ENCODE results near the gene TMEM72.

- no peak for TF ChIP-seq CTCF (IDR thresholded peaks at IDR 0.05)
- no peak for TF ChIP-seq POLR2AphosphoS5 (IDR thresholded peaks at IDR 0.05; ENCODE audit: low read depth, low read length)
- no peak for TF ChIP-seq SIN3A (IDR thresholded peaks at IDR 0.05; ENCODE audit: borderline replicate concordance, insufficient read depth, low read depth, low read length)
Measured at GRCh38 chr10:44922796-44923545, 11.8 kb downstream of the TMEM72 start.
